HEK293T (cell line): ENCODE results near the gene TLK2.

ENCODE experiments used
- ARNT ChIP-seq: fragments of 450-650 bp; IDR thresholded peaks from 2 replicates; pipeline ENCODE4 v1.6.1; 2017; ENCODE audit warnings: mild to moderate bottlenecking
- FOXA1 ChIP-seq: fragments of 450-650 bp; IDR thresholded peaks from 2 replicates; pipeline ENCODE4 v1.6.1; 2016; ENCODE audit warnings: mild to moderate bottlenecking
- FOXM1 ChIP-seq: fragments of 450-650 bp; IDR thresholded peaks from 2 replicates; pipeline ENCODE4 v1.6.1; 2017; ENCODE audit warnings: mild to moderate bottlenecking, borderline replicate concordance
- SP1 ChIP-seq: fragments of 450-650 bp; IDR thresholded peaks from 2 replicates; pipeline ENCODE4 v1.6.1; 2017

GRCh38 chr17:62576382-62576781 is 97.8 kb downstream of the TLK2 start:
- TF ChIP-seq FOXA1: no peak
- no peak for TF ChIP-seq ARNT
- TF ChIP-seq SP1: no peak
- no peak for TF ChIP-seq FOXM1
